Activated CD4-positive, CD25-positive, alpha-beta regulatory T cell treated with anti-CD3 and anti-CD28 coated beads, Interleukin-2, amount 50 U/mL, for 72 hours (primary cell): ENCODE data around the gene MARCHF10.

Experiments used
- DNase-seq: peaks from one replicate; pipeline ENCODE4 v3.0.0; 2021

MARCHF10 gene

GRCh38 chr17:62821189-62822079, 13.3 kb upstream of the MARCHF10 start:
- DNase-seq, result no peak

GRCh38 chr17:62819511-62820221, 11.6 kb upstream of the MARCHF10 start:
- DNase-seq, result no peak

GRCh38 chr17:62818526-62818925, 10.4 kb upstream of the MARCHF10 start:
- no peak for DNase-seq

- DNase-seq, result no peak
These were observed 8.2 kb upstream of the MARCHF10 start for GRCh38 chr17:62816282-62816839.

- DNase-seq, result no peak
These were observed 1.5 kb upstream of the MARCHF10 start for GRCh38 chr17:62809656-62810055.

GRCh38 chr17:62808576-62808970, 459 bp upstream of the MARCHF10 start:
- DNase-seq, result no peak

GRCh38 chr17:62805234-62805633, 2.9 kb downstream of the MARCHF10 start:
- DNase-seq, result no peak

GRCh38 chr17:62804822-62805221, 3.3 kb downstream of the MARCHF10 start:
- no peak for DNase-seq

- no peak for DNase-seq
These were observed 4.1 kb downstream of the MARCHF10 start for GRCh38 chr17:62804025-62804424.

- DNase-seq, result no peak
These were observed 5.4 kb downstream of the MARCHF10 start for GRCh38 chr17:62802561-62803205.

- no peak for DNase-seq
These were observed 6.5 kb downstream of the MARCHF10 start for GRCh38 chr17:62801553-62802114.

- no peak for DNase-seq
These were observed 7.5 kb downstream of the MARCHF10 start for GRCh38 chr17:62800585-62800984.

- no peak for DNase-seq
These were observed 10.2 kb downstream of the MARCHF10 start for GRCh38 chr17:62797959-62798358.

GRCh38 chr17:62796291-62796690, 11.8 kb downstream of the MARCHF10 start:
- DNase-seq, result no peak

- DNase-seq, result no peak
These were observed 13.5 kb downstream of the MARCHF10 start for GRCh38 chr17:62794666-62794971.

GRCh38 chr17:62793919-62794665, 14.0 kb downstream of the MARCHF10 start:
- DNase-seq, result no peak

GRCh38 chr17:62792447-62792800, 15.7 kb downstream of the MARCHF10 start:
- DNase-seq, result no peak

GRCh38 chr17:62791767-62792446, 16.2 kb downstream of the MARCHF10 start:
- DNase-seq, result no peak

- no peak for DNase-seq
These were observed 16.8 kb downstream of the MARCHF10 start for GRCh38 chr17:62791235-62791734.

GRCh38 chr17:62790564-62790986, 17.5 kb downstream of the MARCHF10 start:
- no peak for DNase-seq

GRCh38 chr17:62787366-62787765, 20.7 kb downstream of the MARCHF10 start:
- no peak for DNase-seq

- DNase-seq, result no peak
These were observed 21.5 kb downstream of the MARCHF10 start for GRCh38 chr17:62786646-62787045.
